H1 (cell line): ENCODE measurements around the gene NELL1.

Experiments
- ATF3 ChIP-seq: IDR thresholded peaks from 2 replicates; pipeline ENCODE4 v1.6.1; 2011; ENCODE audit warnings: low read depth, mild to moderate bottlenecking, low read length; ENCODE audit not compliant: insufficient read depth
- CEBPB ChIP-seq: IDR thresholded peaks from 2 replicates; pipeline ENCODE4 v1.6.1; 2012; ENCODE audit warnings: low read depth, low read length
- EZH2 ChIP-seq: fragments of 200-600 bp; sonication (generic); IDR thresholded peaks from 2 replicates; pipeline ENCODE4 v1.7.1; 2012; ENCODE audit warnings: low read depth, mild to moderate bottlenecking, moderate library complexity, low read length, inconsistent platforms; ENCODE audit not compliant: severe bottlenecking
- NRF1 ChIP-seq: IDR thresholded peaks from 2 replicates; pipeline ENCODE4 v1.6.1; 2011; ENCODE audit warnings: mild to moderate bottlenecking, low read depth, low read length, improper control_type of control experiment
- POLR2A ChIP-seq, 2 experiments: IDR thresholded peaks; 1 replicate in 1 of 2; 2 replicates in 1 of 2; pipeline ENCODE4 v1.6.1; 2011; ENCODE audit warnings: low read depth in 2 of 2, low read length in 2 of 2, mild to moderate bottlenecking in 2 of 2; ENCODE audit errors: control extremely low read depth in 1 of 2
- POLR2AphosphoS5 ChIP-seq: IDR thresholded peaks from 2 replicates; pipeline ENCODE4 v1.6.1; 2011; ENCODE audit warnings: low read depth, low read length
- RAD21 ChIP-seq, 2 experiments: IDR thresholded peaks in 1 of 2; conservative IDR thresholded peaks in 1 of 2; 2 replicates each; pipeline ENCODE4 v1.6.1; 2011; ENCODE audit warnings: low read depth in 2 of 2, low read length in 2 of 2, improper control_type of control experiment in 1 of 2, inconsistent platforms in 1 of 2, mild to moderate bottlenecking in 1 of 2, moderate library complexity in 1 of 2
- SIN3A ChIP-seq, 2 experiments: IDR thresholded peaks in 1 of 2; conservative IDR thresholded peaks in 1 of 2; 2 replicates each; pipeline ENCODE4 v1.6.1; 2011 to 2012; ENCODE audit warnings: low read length in 2 of 2, improper control_type of control experiment in 1 of 2, low read depth in 1 of 2, mild to moderate bottlenecking in 1 of 2
- SUZ12 ChIP-seq: fragments of 200-600 bp; sonication (generic); IDR thresholded peaks from 2 replicates; pipeline ENCODE4 v1.6.1; 2012; ENCODE audit warnings: mild to moderate bottlenecking, inconsistent platforms, low read length, moderate library complexity, mixed read lengths
- TAF1 ChIP-seq: IDR thresholded peaks from 2 replicates; pipeline ENCODE4 v1.6.1; 2011; ENCODE audit warnings: mild to moderate bottlenecking, low read depth, low read length
- TCF12 ChIP-seq: IDR thresholded peaks from 2 replicates; pipeline ENCODE4 v1.6.1; 2011; ENCODE audit warnings: low read depth, mild to moderate bottlenecking, low read length
- YY1 ChIP-seq: IDR thresholded peaks from 2 replicates; pipeline ENCODE4 v1.6.1; 2011; ENCODE audit warnings: low read depth, mild to moderate bottlenecking, low read length
- TF ChIP-seq, protein P1 (sequence below), 3 experiments: IDR thresholded peaks; 1 replicate in 2 of 3; 2 replicates in 1 of 3; pipeline versions ENCODE4 v1.5.1 to v1.6.1; 2011; ENCODE audit warnings: low read length in 3 of 3, mild to moderate bottlenecking in 3 of 3, inconsistent platforms in 2 of 3, low read depth in 1 of 3, moderate library complexity in 1 of 3; ENCODE audit not compliant: insufficient read depth in 1 of 3; ENCODE audit errors: control extremely low read depth in 1 of 3
- TF ChIP-seq, protein P2 (sequence below): IDR thresholded peaks from 2 replicates; pipeline ENCODE4 v1.6.1; 2012; ENCODE audit warnings: inconsistent platforms

DNA sequence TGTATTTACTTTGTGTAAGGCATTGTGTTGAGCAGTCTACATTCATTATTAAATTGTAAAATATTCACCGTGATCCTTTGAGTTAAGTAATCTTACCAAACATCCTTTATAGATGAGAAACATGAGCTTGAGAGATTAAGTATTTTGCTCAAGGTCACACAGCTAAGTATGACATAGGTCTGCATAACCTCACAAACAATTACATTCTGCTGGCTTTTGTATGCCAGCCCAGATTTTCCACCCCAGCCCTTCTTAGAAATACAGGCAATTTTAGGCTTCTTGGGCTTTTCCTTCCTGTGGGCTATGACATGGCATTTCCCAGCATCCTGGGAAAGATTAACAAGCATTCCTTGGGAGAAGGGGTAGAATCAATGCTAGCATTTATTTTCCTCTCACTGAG, 357.3 kb downstream of the NELL1 start:
- TF ChIP-seq EZH2 (no peak), CEBPB (no peak), POLR2AphosphoS5 (no peak), SUZ12 (no peak), POLR2A (IDR thresholded peaks at IDR 0.05; ENCODE audit: control extremely low read depth in 1 of 2, low read depth in 2 of 2, low read length in 2 of 2) (no peak), RAD21 (IDR thresholded peaks at IDR 0.05 in 1 of 2, conservative IDR thresholded peaks at IDR 0.05 in 1 of 2; ENCODE audit: low read depth in 2 of 2, low read length in 2 of 2) (no peak), NRF1 (no peak), TCF12 (no peak), SIN3A (conservative IDR thresholded peaks at IDR 0.05 in 1 of 2, IDR thresholded peaks at IDR 0.05 in 1 of 2; ENCODE audit: low read depth in 1 of 2, low read length in 2 of 2) (no peak), ATF3 (no peak), YY1 (no peak), TAF1 (no peak)
- TF ChIP-seq, protein P1, sequence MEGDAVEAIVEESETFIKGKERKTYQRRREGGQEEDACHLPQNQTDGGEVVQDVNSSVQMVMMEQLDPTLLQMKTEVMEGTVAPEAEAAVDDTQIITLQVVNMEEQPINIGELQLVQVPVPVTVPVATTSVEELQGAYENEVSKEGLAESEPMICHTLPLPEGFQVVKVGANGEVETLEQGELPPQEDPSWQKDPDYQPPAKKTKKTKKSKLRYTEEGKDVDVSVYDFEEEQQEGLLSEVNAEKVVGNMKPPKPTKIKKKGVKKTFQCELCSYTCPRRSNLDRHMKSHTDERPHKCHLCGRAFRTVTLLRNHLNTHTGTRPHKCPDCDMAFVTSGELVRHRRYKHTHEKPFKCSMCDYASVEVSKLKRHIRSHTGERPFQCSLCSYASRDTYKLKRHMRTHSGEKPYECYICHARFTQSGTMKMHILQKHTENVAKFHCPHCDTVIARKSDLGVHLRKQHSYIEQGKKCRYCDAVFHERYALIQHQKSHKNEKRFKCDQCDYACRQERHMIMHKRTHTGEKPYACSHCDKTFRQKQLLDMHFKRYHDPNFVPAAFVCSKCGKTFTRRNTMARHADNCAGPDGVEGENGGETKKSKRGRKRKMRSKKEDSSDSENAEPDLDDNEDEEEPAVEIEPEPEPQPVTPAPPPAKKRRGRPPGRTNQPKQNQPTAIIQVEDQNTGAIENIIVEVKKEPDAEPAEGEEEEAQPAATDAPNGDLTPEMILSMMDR (IDR thresholded peaks at IDR 0.05; ENCODE audit: control extremely low read depth in 1 of 3, insufficient read depth in 1 of 3, low read depth in 1 of 3, low read length in 3 of 3): no peak
- TF ChIP-seq, protein P2, sequence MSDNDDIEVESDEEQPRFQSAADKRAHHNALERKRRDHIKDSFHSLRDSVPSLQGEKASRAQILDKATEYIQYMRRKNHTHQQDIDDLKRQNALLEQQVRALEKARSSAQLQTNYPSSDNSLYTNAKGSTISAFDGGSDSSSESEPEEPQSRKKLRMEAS: no peak
